ENCODE data around the gene MMS22L. TPM values are rescaled to one million over a fixed set of nuclear protein-coding genes. Genes with fewer than 3 reads are reported as not detected.

MMS22L gene
- total and polyA plus RNA-seq, 2 experiments from 2014 or later: 11.7 to 49.5 TPM

- TF ChIP-seq, protein P1, sequence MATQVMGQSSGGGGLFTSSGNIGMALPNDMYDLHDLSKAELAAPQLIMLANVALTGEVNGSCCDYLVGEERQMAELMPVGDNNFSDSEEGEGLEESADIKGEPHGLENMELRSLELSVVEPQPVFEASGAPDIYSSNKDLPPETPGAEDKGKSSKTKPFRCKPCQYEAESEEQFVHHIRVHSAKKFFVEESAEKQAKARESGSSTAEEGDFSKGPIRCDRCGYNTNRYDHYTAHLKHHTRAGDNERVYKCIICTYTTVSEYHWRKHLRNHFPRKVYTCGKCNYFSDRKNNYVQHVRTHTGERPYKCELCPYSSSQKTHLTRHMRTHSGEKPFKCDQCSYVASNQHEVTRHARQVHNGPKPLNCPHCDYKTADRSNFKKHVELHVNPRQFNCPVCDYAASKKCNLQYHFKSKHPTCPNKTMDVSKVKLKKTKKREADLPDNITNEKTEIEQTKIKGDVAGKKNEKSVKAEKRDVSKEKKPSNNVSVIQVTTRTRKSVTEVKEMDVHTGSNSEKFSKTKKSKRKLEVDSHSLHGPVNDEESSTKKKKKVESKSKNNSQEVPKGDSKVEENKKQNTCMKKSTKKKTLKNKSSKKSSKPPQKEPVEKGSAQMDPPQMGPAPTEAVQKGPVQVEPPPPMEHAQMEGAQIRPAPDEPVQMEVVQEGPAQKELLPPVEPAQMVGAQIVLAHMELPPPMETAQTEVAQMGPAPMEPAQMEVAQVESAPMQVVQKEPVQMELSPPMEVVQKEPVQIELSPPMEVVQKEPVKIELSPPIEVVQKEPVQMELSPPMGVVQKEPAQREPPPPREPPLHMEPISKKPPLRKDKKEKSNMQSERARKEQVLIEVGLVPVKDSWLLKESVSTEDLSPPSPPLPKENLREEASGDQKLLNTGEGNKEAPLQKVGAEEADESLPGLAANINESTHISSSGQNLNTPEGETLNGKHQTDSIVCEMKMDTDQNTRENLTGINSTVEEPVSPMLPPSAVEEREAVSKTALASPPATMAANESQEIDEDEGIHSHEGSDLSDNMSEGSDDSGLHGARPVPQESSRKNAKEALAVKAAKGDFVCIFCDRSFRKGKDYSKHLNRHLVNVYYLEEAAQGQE (IDR thresholded peaks at IDR 0.05; ENCODE audit: unreplicated experiment): no peak
- TF ChIP-seq, protein P2, sequence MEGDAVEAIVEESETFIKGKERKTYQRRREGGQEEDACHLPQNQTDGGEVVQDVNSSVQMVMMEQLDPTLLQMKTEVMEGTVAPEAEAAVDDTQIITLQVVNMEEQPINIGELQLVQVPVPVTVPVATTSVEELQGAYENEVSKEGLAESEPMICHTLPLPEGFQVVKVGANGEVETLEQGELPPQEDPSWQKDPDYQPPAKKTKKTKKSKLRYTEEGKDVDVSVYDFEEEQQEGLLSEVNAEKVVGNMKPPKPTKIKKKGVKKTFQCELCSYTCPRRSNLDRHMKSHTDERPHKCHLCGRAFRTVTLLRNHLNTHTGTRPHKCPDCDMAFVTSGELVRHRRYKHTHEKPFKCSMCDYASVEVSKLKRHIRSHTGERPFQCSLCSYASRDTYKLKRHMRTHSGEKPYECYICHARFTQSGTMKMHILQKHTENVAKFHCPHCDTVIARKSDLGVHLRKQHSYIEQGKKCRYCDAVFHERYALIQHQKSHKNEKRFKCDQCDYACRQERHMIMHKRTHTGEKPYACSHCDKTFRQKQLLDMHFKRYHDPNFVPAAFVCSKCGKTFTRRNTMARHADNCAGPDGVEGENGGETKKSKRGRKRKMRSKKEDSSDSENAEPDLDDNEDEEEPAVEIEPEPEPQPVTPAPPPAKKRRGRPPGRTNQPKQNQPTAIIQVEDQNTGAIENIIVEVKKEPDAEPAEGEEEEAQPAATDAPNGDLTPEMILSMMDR (conservative IDR thresholded peaks at IDR 0.05; ENCODE audit: low read depth in 2 of 2): no peak
- no peak for TF ChIP-seq CREB1 (CRISPR knock-in tag; IDR thresholded peaks at IDR 0.05; ENCODE audit: low read depth)
- TF ChIP-seq, protein P3, sequence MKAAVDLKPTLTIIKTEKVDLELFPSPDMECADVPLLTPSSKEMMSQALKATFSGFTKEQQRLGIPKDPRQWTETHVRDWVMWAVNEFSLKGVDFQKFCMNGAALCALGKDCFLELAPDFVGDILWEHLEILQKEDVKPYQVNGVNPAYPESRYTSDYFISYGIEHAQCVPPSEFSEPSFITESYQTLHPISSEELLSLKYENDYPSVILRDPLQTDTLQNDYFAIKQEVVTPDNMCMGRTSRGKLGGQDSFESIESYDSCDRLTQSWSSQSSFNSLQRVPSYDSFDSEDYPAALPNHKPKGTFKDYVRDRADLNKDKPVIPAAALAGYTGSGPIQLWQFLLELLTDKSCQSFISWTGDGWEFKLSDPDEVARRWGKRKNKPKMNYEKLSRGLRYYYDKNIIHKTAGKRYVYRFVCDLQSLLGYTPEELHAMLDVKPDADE (IDR thresholded peaks at IDR 0.05): no peak
- TF ChIP-seq STAT1 (IDR thresholded peaks at IDR 0.05; ENCODE audit: unreplicated experiment): no peak
Observed at GRCh38 chr6:97205966-97206365, 77.0 kb downstream of the MMS22L start (continued).

DNA sequence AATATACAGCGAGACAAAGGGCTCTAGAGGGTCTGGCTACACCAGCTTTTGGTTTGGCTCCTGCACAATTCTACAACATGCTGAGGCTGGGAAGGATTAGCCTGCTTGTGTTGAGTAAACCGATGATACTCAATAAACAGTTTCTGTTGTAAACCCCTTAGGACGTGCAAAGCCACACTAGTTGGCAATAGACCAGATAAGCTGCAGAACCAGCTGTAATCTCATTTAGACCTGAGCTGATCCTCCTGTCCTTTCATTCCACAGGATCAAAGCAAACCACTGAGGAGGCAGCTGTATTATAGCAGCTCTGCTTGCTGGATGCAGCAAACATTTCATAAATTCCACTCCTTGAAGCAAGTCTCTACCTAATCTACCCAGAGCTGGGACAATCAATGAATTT lies 79.7 kb downstream of the MMS22L start:
- no peak; the same call in 2 of the 3 replicates for ATAC-seq
- Mint-ChIP-seq H3K27me3 (ENCODE audit: insufficient read depth, low read depth, poor library complexity) (no peaks in the 10 kb centered on the region), H3K4me3 (no peak overlapping the region), H3K9me3 (no peaks in the 10 kb centered on the region), H3K36me3 (ENCODE audit: low read depth) (peaks cover 4% of the 10 kb centered on the region; the same call in 1 of the 3 replicates), H3K4me1 (peaks cover 14% of the 10 kb centered on the region; the same call in 2 of the 3 replicates), H3K27ac (no peak overlapping the region)
- no peak overlapping the region for H2AFZ ChIP-seq
- no peak for DNase-seq (ENCODE audit: low spot score)
- no peak overlapping the region for H3K27ac ChIP-seq (ENCODE audit: low read depth)
- peaks cover 11% of the 10 kb centered on the region; the same call in 1 of the 2 replicates for H3K79me2 ChIP-seq (replicated peaks; ENCODE audit: insufficient read depth)
- no peaks in the 10 kb centered on the region for H4K20me1 ChIP-seq (replicated peaks; ENCODE audit: insufficient read depth)
- peaks cover 14% of the 10 kb centered on the region for H3K4me1 ChIP-seq (ENCODE audit: insufficient read depth)
- no peaks in the 10 kb centered on the region for H3F3A ChIP-seq (replicated peaks; ENCODE audit: low read depth)
- no peaks in the 10 kb centered on the region for H3K27me3 ChIP-seq (ENCODE audit: insufficient read depth)
- TF ChIP-seq ZNF114 (CRISPR knock-in tag; IDR thresholded peaks at IDR 0.05): no peak
- TF ChIP-seq JUNB (IDR thresholded peaks at IDR 0.05; ENCODE audit: unreplicated experiment): no peak
- TF ChIP-seq ZNF331 (CRISPR knock-in tag; IDR thresholded peaks at IDR 0.05; ENCODE audit: low read depth): no peak
- H3K36me3 ChIP-seq (ENCODE audit: insufficient read depth): no peaks in the 10 kb centered on the region
- H3K4me3 ChIP-seq: no peak overlapping the region
- no peaks in the 10 kb centered on the region for H3K9me2 ChIP-seq (ENCODE audit: insufficient read depth)
- H3K4me2 ChIP-seq: no peak overlapping the region

Measured in GM23338 (cell line).